GM12865 (cell line): ENCODE data around the gene ZC3H18.

ENCODE experiments used
- DNase-seq: peaks from one replicate; pipeline ENCODE4 v3.0.0; 2010; ENCODE audit warnings: low read depth
- H3K4me3 ChIP-seq: 2 replicates; pipeline ENCODE4 v1.5.1; 2011; ENCODE audit warnings: mild to moderate bottlenecking, low read depth, low read length, control low read depth
- TF ChIP-seq, protein P1 (sequence below): IDR thresholded peaks from 2 replicates; pipeline ENCODE4 v1.5.1; 2011; ENCODE audit warnings: low read length, control low read depth, low read depth, inconsistent platforms; ENCODE audit not compliant: insufficient read depth; ENCODE audit errors: missing control alignments

The ZC3H18 gene

DNA sequence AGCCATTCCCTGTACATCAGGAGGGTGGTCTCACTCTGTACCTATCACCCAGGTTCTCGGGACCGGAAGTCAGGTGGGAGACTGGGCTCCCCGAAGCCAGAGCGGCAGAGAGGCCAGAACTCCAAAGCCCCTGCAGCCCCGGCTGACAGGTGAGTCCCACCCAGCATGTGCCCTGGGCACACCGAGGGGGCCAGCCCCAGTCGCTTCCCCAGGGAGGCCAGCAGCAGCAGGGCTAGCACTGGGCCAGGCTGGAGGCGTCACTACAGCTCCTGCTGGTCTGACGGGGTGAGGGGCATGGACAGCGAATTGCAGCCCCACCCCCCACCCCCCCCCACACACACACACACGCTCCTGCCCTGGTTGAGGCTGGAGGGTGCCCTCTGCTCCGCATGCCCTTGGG, 60.2 kb downstream of the ZC3H18 start:
- TF ChIP-seq, protein P1, sequence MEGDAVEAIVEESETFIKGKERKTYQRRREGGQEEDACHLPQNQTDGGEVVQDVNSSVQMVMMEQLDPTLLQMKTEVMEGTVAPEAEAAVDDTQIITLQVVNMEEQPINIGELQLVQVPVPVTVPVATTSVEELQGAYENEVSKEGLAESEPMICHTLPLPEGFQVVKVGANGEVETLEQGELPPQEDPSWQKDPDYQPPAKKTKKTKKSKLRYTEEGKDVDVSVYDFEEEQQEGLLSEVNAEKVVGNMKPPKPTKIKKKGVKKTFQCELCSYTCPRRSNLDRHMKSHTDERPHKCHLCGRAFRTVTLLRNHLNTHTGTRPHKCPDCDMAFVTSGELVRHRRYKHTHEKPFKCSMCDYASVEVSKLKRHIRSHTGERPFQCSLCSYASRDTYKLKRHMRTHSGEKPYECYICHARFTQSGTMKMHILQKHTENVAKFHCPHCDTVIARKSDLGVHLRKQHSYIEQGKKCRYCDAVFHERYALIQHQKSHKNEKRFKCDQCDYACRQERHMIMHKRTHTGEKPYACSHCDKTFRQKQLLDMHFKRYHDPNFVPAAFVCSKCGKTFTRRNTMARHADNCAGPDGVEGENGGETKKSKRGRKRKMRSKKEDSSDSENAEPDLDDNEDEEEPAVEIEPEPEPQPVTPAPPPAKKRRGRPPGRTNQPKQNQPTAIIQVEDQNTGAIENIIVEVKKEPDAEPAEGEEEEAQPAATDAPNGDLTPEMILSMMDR: no peak
- no peak overlapping the region for H3K4me3 ChIP-seq
- no peak for DNase-seq

DNA sequence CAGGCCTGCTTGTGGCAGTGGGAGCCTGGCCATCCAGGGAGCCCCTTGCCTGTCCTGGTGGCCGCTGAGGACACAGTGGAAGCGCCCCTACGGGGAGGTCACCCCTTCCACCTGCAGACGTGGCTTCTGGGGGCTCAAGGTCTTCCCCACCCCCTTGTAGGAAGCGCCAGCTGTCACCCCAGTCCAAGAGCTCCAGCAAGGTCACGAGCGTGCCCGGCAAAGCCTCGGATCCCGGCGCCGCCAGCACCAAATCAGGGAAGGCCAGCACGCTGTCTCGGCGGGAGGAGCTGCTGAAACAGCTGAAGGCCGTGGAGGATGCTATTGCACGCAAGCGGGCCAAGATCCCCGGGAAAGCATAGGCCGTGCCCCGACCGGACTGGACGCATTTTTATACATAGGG, 60.7 kb downstream of the ZC3H18 start:
- TF ChIP-seq, protein P1: no peak
- H3K4me3 ChIP-seq: no peak overlapping the region
- no peak for DNase-seq

DNA sequence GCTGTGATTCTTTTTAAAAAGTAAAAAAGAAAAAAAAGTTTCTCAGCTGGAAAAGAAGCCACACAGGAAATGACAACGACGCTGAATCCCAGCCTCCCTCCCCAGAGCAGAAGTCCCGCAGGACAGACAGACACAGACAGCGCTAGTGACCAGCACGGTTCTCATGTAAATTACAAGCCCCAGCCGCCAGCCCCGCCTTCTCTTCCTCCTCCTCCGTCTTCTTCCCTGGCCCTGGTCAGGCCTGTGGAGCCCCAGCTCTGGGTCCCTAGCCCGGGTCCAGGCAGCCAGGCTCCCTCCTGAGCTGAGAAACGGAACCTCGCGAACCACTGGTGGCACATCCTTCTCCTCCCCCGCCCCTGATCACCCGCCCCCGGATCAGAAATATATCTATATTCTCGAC, 61.2 kb downstream of the ZC3H18 start:
- TF ChIP-seq, protein P1: no peak
- no peak overlapping the region for H3K4me3 ChIP-seq
- no peak for DNase-seq

DNA sequence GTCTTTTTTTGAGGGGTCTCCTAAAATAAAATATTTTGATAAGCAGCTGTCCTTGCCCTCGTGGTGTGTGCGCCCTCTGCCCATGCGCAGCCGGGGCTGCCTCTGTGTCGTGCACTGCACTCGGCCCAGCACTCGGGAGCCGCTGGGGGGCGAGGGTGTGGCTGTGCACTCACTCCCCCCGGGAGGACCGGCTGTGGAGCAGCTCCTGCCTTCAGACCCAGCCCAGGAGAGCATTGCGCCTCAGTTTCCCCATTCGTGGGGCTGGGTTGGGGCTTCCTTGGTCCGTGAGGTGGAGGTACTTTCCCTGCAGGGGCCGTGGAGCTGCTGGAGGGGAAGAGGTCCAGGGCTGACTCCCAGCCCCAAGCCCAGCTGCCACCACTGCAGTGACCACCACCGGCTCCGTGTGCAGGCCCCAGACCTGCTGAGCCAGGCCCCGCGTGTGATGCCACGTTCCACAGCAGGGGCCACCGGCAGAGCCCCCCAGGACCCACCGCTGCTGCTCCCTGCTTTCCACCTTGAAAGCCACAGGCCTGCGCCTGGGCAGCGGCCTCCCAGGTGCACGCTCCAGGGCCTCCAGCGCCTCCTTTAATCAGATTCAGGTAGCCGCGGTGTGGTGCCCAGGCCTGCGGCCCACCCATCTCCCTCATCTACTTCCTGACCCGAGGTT, 61.9 kb downstream of the ZC3H18 start:
- no peak overlapping the region for H3K4me3 ChIP-seq
- TF ChIP-seq, protein P1: no peak
- DNase-seq: no peak

DNA sequence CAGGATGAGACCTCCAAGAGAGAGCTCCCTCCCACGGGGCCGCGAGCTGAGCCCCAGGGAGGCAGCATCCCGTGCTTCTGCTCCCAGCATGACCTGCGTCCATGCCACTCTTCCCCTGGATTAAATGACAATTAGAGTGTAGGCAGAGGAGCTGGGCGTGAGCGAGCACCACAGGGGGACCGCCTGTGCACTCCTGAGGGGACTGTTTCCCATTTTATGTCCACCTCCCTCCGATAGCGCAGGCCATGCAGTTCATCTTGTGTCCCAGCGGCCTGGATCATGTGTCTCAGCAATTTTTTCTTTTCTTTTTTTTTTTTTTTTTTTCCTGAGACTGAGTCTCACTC, 62.4 kb downstream of the ZC3H18 start:
- no peak for DNase-seq
- no peak overlapping the region for H3K4me3 ChIP-seq
- TF ChIP-seq, protein P1: no peak

DNA sequence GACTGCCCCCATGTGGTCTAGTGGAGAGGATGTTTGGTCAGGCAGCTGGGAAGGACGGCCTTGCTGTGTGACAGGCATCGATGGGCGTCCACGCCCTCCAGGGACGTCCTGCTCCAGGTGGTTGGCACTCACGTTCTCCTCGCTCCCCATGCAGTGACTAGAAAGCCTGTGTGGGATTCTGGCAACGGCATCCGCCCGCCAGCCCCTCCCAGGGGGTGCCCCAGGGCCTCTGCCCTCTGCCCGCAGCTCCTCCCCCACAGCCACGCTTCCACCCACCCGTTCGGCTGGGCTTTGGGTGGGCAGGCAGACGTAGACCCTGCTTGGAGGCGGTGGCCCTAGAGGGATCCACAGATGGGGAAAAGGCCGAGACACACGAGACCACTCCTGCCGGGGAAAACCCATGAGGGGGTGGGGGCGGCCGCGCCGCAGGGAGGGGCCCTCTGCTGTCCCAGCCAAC, 63.5 kb downstream of the ZC3H18 start:
- H3K4me3 ChIP-seq: peak overlapping the region; percentile 48
- TF ChIP-seq, protein P1: peak; percentile 52
- peak; percentile 68 for DNase-seq
